Psoas muscle (tissue), 8 donors: ENCODE data around the gene SETBP1. TPM values are rescaled to one million over a fixed set of nuclear protein-coding genes. Genes with fewer than 3 reads are reported as not detected.

Experiments used
- ATAC-seq, 4 donors: fragments of 200-7000 bp; cut with Tn5 transposase; one replicate each; pipeline ENCODE4 v1.9.1; 2020; ENCODE audit warnings: moderate library complexity in 3 of 4, mild to moderate bottlenecking in 2 of 4
- DNase-seq, 2 donors: peaks; one replicate each; pipeline ENCODE4 v3.0.0-alpha.2; 2020
- H3K27ac ChIP-seq: fragments of 200-600 bp; one replicate; pipeline ENCODE4 v1.8.0; 2022
- H3K27me3 ChIP-seq, 3 donors: fragments of 200-600 bp in 1 of 3; one replicate each; pipeline versions ENCODE4 v1.6.1 to v1.8.0; 2013 to 2022; ENCODE audit warnings: low read length in 2 of 3, mild to moderate bottlenecking in 2 of 3, moderate library complexity in 1 of 3; ENCODE audit not compliant: insufficient read depth in 3 of 3
- H3K36me3 ChIP-seq, 2 donors: fragments of 200-600 bp in 1 of 2; one replicate each; pipeline versions ENCODE4 v1.6.1 to v1.8.0; 2013 to 2022; ENCODE audit warnings: low read depth in 1 of 2, mild to moderate bottlenecking in 1 of 2, moderate library complexity in 1 of 2; ENCODE audit not compliant: insufficient read depth in 1 of 2
- H3K4me1 ChIP-seq: fragments of 200-600 bp; one replicate; pipeline ENCODE4 v1.8.0; 2022
- H3K4me3 ChIP-seq: fragments of 200-600 bp; one replicate; pipeline ENCODE4 v1.8.0; 2022; ENCODE audit warnings: mild to moderate bottlenecking
- H3K9me3 ChIP-seq: fragments of 200-600 bp; one replicate; pipeline ENCODE4 v1.8.0; 2022
- WGBS, 3 donors: extraction: QIAGEN DNeasy Blood & Tissue Kit; methylation state at CpG; one replicate each; pipeline versions ENCODE4 v1.1.6 to v1.1.7; 2013; 5-methylcytosine and 5-hydroxymethylcytosine counted together
- intact Hi-C, 2 donors: fragments of 100-400 bp; cut with DNase I; formaldehyde crosslinking; loops; one replicate each; pipeline versions ENCODE4 v1.11.0 to v1.14.2; 2022
- polyA plus RNA-seq, 3 donors: library from polyadenylated mRNA; stranded (reverse); fragments of 200-250 nt; gene quantifications; one replicate each; pipeline ENCODE4 v1.2.3, GENCODE V29; 2013
- total RNA-seq, 4 donors: library from RNA; stranded (reverse); fragmentation: NEBNext Ultra II Directional in 2 of 4; extraction: Animal tissue kit (Norgen Biotek cat#: 25700) in 2 of 4; gene quantifications; one replicate each; pipeline versions ENCODE4 v1.2.1 to v1.2.4, GENCODE V29; 2021 to 2023
- TF ChIP-seq, protein P1 (sequence below): fragments of 200-600 bp; IDR thresholded peaks from one replicate; pipeline ENCODE4 v1.8.0; 2022; ENCODE audit warnings: antibody characterized with exemption
- donor health status: healthy with polysubstance abuse.
- donor health status: DM: no; HTN: no; CAD: no; lungs with moderate emphysema.
- donor health status: Bipolar disorder and iron deficiency.
- donor health status: healthy.
- donor health status: DM: yes; HTN: yes; CAD: no.
- donor health status: DM: no; HTN: no; CAD: no.
- donor health status: DM: no; HTN: no; CAD: no.
- donor health status: DM: yes; HTN: yes; CAD: no.

SETBP1 gene
- total and polyA plus RNA-seq, 7 donors, result 0.61 to 21.0 (median 10.5) TPM

DNA sequence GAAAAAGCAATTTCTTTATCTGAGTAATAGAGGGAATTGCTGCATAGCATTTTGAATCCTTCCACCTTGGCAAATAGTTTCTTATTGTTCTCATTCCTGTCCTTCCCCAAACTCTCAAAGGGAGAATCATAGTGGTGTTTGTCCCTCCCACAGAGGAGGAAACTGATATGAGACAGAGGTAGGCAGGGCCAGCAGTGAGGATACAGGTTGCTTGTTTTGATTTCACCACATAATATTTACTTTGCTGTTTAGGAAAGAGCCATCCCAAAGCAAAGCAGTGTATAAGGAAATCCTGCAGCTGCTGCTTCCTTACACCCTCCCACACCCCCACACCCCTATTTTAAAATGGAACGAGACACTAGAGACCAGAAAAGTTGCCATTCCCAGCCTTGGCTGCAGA lies 195.3 kb downstream of the SETBP1 start:
- ATAC-seq (no peak), DNase-seq (no peak)
- Histone ChIP-seq H3K27me3 (no peaks in the 10 kb centered on the region), H3K4me1 (peaks cover 23% of the 10 kb centered on the region), H3K4me3 (no peak overlapping the region), H3K36me3 (peaks cover 0 to 5% of the 10 kb centered on the region in 2 donors), H3K27ac (no peak overlapping the region), H3K9me3 (no peaks in the 10 kb centered on the region)
- intact Hi-C loops, result no loop called here
- WGBS, 3 donors, result 53 to 80% (median 54%) methylated on average over 1 of the region's 1 CpG
- TF ChIP-seq, protein P1, sequence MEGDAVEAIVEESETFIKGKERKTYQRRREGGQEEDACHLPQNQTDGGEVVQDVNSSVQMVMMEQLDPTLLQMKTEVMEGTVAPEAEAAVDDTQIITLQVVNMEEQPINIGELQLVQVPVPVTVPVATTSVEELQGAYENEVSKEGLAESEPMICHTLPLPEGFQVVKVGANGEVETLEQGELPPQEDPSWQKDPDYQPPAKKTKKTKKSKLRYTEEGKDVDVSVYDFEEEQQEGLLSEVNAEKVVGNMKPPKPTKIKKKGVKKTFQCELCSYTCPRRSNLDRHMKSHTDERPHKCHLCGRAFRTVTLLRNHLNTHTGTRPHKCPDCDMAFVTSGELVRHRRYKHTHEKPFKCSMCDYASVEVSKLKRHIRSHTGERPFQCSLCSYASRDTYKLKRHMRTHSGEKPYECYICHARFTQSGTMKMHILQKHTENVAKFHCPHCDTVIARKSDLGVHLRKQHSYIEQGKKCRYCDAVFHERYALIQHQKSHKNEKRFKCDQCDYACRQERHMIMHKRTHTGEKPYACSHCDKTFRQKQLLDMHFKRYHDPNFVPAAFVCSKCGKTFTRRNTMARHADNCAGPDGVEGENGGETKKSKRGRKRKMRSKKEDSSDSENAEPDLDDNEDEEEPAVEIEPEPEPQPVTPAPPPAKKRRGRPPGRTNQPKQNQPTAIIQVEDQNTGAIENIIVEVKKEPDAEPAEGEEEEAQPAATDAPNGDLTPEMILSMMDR, result no peak

DNA sequence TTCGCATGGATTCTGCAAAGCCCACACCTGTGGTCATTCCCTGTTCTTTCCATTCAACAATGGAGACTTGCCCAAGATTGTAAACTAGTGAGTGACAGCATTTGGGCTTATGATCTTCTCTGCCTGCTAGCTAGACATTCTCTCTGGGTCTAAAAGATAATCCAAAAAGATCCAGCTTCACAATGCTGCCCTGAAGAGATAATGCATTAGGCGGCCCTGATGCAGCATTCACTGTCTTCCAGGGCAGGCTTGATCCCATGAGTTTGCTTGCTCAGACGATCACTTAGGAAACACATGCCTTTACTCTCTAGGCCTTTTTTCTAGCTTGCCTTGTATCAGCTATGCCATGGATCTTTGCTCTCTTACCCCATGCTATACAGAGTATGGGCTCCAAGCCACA lies 196.1 kb downstream of the SETBP1 start:
- no peaks in the 10 kb centered on the region for H3K27me3 ChIP-seq
- TF ChIP-seq, protein P1, result no peak
- ATAC-seq (no peak), DNase-seq (no peak)
- intact Hi-C loops, result no loop called here
- 63 to 78% (median 73%) methylated on average over 3 of the region's 3 CpGs for WGBS, 3 donors
- peaks cover 30% of the 10 kb centered on the region for H3K4me1 ChIP-seq
- no peak overlapping the region for H3K4me3 ChIP-seq
- no peaks in the 10 kb centered on the region for H3K9me3 ChIP-seq
- peaks cover 0 to 2% of the 10 kb centered on the region in 2 donors for H3K36me3 ChIP-seq
- no peak overlapping the region for H3K27ac ChIP-seq

DNA sequence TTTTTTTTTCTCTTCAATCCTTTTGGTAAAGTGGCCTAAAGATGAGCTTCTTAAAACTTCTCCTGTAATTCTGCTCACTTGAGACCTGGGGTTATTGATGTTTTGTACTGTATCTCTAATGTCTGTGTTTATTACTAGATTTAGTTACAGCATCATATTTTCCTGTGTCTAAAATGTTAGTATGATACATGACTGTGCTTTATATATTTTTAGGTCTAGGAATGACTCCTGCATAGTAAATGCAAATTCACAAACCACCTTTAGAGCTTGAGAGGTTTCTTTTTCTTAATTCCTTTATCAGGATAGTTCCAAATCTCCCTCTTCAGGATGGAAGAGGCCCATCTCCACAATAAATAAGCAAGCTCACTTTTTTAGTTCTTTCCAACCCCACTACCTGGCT lies 197.6 kb downstream of the SETBP1 start:
- DNase-seq (no peak), ATAC-seq (no peak)
- H3K27ac ChIP-seq, result no peak overlapping the region
- intact Hi-C loops, result no loop called here
- H3K36me3 ChIP-seq, result no peaks in the 10 kb centered on the region
- TF ChIP-seq, protein P1, result no peak
- no peak overlapping the region for H3K4me3 ChIP-seq
- no peaks in the 10 kb centered on the region for H3K9me3 ChIP-seq
- no peaks in the 10 kb centered on the region for H3K27me3 ChIP-seq
- H3K4me1 ChIP-seq, result peaks cover 39% of the 10 kb centered on the region

DNA sequence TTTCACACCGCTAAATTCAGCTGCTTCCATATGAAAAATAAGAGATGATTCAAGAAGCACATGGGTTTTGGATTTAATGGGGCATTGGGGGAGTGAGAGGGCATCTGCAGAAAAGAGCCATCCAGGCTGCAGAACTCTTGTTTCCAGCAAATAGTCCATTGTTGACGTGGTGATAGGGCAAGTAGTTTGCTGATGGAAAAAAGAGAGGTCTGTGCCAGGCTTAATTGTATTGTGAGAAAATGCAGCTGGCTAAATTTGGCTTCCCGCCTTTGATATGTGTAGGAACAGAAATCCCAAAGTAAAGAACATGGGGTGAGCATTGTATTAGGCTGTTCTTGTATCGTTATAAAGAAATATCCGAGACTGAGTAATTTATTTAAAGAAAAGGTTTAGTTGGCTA lies 199.5 kb downstream of the SETBP1 start:
- no peak for DNase-seq

More for the DNA sequence above, 199.5 kb downstream of the SETBP1 start:
- no peaks in the 10 kb centered on the region for H3K9me3 ChIP-seq
- no peaks in the 10 kb centered on the region for H3K27me3 ChIP-seq
- WGBS, 3 donors, result 84 to 86% (median 84%) methylated on average over 5 of the region's 5 CpGs
- no peak overlapping the region for H3K27ac ChIP-seq
- TF ChIP-seq, protein P1, result no peak
- H3K36me3 ChIP-seq, result no peaks in the 10 kb centered on the region
- ATAC-seq, result no peak
- peaks cover 42% of the 10 kb centered on the region for H3K4me1 ChIP-seq
- intact Hi-C loops, result no loop called here
- H3K4me3 ChIP-seq, result no peak overlapping the region
